ENCODE data around the gene SLC39A7.

The SLC39A7 gene

DNA sequence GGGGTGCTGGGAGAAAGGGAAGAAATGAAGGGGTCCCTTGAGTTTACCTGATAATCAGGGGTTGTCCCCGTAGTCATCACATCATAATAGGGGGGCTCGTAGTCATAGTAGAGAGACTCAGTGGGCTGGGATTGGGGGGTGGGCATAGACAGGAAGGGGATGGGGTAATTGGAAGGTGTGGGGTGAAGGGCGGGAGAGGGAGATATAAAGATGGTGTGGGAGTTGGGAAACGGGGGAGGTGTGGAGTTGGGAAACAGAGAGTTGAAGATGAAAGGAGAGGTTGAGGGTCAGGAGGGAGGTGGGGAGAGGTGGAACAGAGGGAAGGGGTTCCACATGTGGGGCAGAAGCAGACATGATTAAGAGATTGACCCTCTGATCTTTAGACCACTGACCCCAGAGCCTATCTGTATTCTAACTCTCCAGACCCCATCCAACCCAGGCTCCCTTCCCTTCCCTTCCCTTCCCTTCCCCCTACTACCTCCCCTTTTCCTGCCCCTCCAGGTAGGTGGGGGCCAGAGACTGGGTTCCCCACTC, 14.9 kb upstream of the SLC39A7 start:
- Histone ChIP-seq H3K27ac (ENCODE audit: low read depth, low read length, poor library complexity, severe bottlenecking) (no peak overlapping the region), H3K27me3 (ENCODE audit: insufficient read depth, low read length) (no peaks in the 10 kb centered on the region; the same call in none of the 2 replicates)

DNA sequence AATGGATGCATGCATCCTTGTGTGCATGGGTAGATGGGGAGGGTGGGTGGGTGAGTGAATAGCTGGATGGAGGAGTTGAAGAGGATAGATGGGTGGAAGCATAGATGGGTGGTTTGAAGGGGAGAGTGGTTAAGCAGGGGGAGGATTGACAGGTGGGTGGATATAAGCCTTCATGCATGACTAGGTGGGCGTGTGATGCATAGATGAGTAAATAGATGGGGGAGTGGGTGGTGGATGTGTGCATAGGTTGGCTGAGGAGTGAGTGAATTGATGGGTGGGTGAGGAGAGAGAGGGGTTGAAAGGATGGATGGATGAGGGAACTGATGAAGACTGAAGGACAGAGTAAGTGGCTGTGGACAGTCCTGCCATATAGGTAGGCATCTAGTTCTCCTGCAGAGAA, 12.9 kb upstream of the SLC39A7 start:
- TF ChIP-seq, protein P1, sequence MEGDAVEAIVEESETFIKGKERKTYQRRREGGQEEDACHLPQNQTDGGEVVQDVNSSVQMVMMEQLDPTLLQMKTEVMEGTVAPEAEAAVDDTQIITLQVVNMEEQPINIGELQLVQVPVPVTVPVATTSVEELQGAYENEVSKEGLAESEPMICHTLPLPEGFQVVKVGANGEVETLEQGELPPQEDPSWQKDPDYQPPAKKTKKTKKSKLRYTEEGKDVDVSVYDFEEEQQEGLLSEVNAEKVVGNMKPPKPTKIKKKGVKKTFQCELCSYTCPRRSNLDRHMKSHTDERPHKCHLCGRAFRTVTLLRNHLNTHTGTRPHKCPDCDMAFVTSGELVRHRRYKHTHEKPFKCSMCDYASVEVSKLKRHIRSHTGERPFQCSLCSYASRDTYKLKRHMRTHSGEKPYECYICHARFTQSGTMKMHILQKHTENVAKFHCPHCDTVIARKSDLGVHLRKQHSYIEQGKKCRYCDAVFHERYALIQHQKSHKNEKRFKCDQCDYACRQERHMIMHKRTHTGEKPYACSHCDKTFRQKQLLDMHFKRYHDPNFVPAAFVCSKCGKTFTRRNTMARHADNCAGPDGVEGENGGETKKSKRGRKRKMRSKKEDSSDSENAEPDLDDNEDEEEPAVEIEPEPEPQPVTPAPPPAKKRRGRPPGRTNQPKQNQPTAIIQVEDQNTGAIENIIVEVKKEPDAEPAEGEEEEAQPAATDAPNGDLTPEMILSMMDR (IDR thresholded peaks at IDR 0.05; ENCODE audit: low read length), result no peak
- TF ChIP-seq EZH2 (IDR thresholded peaks at IDR 0.05; ENCODE audit: borderline replicate concordance, low read length), result no peak
- Histone ChIP-seq H3K27me3 (ENCODE audit: insufficient read depth, low read length) (peaks cover 12% of the 10 kb centered on the region), H3K9me3 (ENCODE audit: low read length) (no peaks in the 10 kb centered on the region), H3K36me3 (ENCODE audit: insufficient read depth, low read length) (no peaks in the 10 kb centered on the region), H2AFZ (ENCODE audit: low read length) (no peak overlapping the region), H4K20me1 (ENCODE audit: insufficient read depth, low read length) (no peaks in the 10 kb centered on the region), H3K27ac (ENCODE audit: low read depth, low read length, poor library complexity, severe bottlenecking) (no peak overlapping the region), H3K4me3 (ENCODE audit: low read depth, low read length, poor library complexity, severe bottlenecking) (no peak overlapping the region), H3K9me2 (ENCODE audit: low read depth, low read length) (no peaks in the 10 kb centered on the region), H3K9ac (ENCODE audit: low read length) (no peak overlapping the region), H3K79me2 (ENCODE audit: insufficient read depth, low read length) (no peaks in the 10 kb centered on the region), H3F3A (ENCODE audit: insufficient read depth, low read length) (no peaks in the 10 kb centered on the region), H3K4me2 (ENCODE audit: low read length) (no peak overlapping the region), H3K4me1 (ENCODE audit: insufficient read depth, low read length, severe bottlenecking) (peaks cover 12% of the 10 kb centered on the region)

More for the DNA sequence above, 14.9 kb upstream of the SLC39A7 start:
- Histone ChIP-seq H4K20me1 (ENCODE audit: insufficient read depth, low read length) (no peaks in the 10 kb centered on the region), H3K4me3 (ENCODE audit: low read depth, low read length, poor library complexity, severe bottlenecking) (no peak overlapping the region), H2AFZ (ENCODE audit: low read length) (no peak overlapping the region), H3K79me2 (ENCODE audit: insufficient read depth, low read length) (no peaks in the 10 kb centered on the region), H3K4me1 (ENCODE audit: insufficient read depth, low read length, severe bottlenecking) (peaks cover 8% of the 10 kb centered on the region), H3F3A (ENCODE audit: insufficient read depth, low read length) (no peaks in the 10 kb centered on the region), H3K9me3 (ENCODE audit: low read length) (no peaks in the 10 kb centered on the region), H3K36me3 (ENCODE audit: insufficient read depth, low read length) (no peaks in the 10 kb centered on the region), H3K4me2 (ENCODE audit: low read length) (no peak overlapping the region), H3K9me2 (ENCODE audit: low read depth, low read length) (no peaks in the 10 kb centered on the region), H3K9ac (ENCODE audit: low read length) (no peak overlapping the region)
- TF ChIP-seq EZH2 (IDR thresholded peaks at IDR 0.05; ENCODE audit: borderline replicate concordance, low read length), result no peak
- TF ChIP-seq, protein P1 (IDR thresholded peaks at IDR 0.05; ENCODE audit: low read length), result no peak

GRCh38 chr6:33189164-33189563, 11.5 kb upstream of the SLC39A7 start:
- Histone ChIP-seq H3K27me3 (ENCODE audit: insufficient read depth, low read length) (peaks cover 13% of the 10 kb centered on the region), H3K79me2 (ENCODE audit: insufficient read depth, low read length) (no peaks in the 10 kb centered on the region), H3K27ac (ENCODE audit: low read depth, low read length, poor library complexity, severe bottlenecking) (no peak overlapping the region), H3K9me2 (ENCODE audit: low read depth, low read length) (no peaks in the 10 kb centered on the region), H4K20me1 (ENCODE audit: insufficient read depth, low read length) (no peaks in the 10 kb centered on the region), H3K4me1 (ENCODE audit: insufficient read depth, low read length, severe bottlenecking) (peaks cover 10% of the 10 kb centered on the region), H3K4me2 (ENCODE audit: low read length) (no peak overlapping the region), H3F3A (ENCODE audit: insufficient read depth, low read length) (no peaks in the 10 kb centered on the region), H3K9me3 (ENCODE audit: low read length) (no peaks in the 10 kb centered on the region), H3K4me3 (ENCODE audit: low read depth, low read length, poor library complexity, severe bottlenecking) (no peak overlapping the region), H2AFZ (ENCODE audit: low read length) (no peak overlapping the region), H3K9ac (ENCODE audit: low read length) (no peak overlapping the region), H3K36me3 (ENCODE audit: insufficient read depth, low read length) (peaks cover 8% of the 10 kb centered on the region)
- no peak for TF ChIP-seq EZH2 (IDR thresholded peaks at IDR 0.05; ENCODE audit: borderline replicate concordance, low read length)
- TF ChIP-seq, protein P1 (IDR thresholded peaks at IDR 0.05; ENCODE audit: low read length), result no peak
